HG02973 (cell line): Measurements from ENCODE around the gene ARHGEF7.
"Not testable (repeated sequence)": the region's sequence is repeated elsewhere in the genome, so short reads cannot be mapped to it uniquely, and the experiment has no call there.

Source experiments
- ATAC-seq: cut with Tn5 transposase; IDR thresholded peaks from one replicate; pipeline ENCODE4 v1.9.1; 2021; ENCODE audit warnings: moderate library complexity; ENCODE audit not compliant: unreplicated experiment

Gene ARHGEF7

DNA sequence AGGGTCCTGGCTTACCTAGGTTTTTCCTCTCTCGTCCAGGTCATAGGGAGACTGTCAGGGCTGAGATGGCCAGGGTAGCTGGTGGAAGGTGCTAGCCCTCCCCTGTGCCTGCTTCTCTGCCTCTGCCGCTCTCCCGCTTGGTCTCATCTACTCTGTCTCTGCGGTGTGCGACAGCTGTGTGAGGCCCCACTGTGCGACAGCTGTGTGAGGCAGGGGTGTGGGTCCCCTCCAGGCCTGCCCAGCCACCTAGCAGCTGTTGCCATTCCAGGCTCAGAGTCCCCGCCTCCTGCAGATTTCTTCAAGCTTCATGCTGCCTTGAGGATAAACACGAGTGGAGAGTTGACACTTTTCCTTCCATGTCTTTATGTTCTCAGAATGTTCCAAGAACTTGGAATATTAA is 53.0 kb downstream of the ARHGEF7 start:
- ATAC-seq, result no peak

DNA sequence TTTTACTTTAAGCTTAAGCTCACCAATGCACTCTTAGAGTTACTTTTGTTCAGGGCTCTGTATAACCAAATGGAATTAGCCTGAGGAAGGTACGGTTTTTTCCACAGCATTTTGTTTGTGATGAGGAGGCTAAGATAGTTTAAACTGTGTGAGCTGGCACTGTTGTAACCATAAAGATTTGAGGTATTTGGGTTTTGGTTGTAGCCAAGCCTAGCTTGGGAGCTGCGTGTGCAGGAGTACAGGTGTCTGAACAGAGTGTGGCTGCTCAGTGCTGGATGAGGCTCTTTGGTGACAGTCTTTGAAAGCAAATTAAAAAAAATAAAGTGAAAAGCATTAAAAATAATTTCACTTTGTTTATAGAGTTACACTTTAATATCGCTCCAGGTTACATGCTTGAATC is 56.0 kb downstream of the ARHGEF7 start:
- ATAC-seq, result no peak

DNA sequence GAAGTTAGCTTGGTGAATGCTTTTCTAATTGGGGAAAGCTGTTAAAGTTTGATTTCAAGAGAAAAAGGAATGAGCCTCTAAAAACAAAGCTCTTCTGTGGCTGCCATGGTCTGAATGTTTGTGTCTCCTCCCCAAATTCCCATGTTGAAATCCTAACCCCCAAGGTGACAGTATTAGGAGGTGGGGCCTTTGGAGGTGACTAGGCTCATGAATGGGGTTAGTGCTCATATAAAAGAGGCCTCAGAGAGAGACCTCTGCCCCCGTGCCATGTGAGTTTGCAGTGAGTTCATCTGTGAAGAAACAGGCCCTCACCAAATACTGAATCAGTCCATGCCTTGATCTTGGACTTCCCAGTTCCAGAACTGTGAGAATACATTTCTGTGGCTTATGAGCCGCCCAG is 56.5 kb downstream of the ARHGEF7 start:
- ATAC-seq, result no peak

DNA sequence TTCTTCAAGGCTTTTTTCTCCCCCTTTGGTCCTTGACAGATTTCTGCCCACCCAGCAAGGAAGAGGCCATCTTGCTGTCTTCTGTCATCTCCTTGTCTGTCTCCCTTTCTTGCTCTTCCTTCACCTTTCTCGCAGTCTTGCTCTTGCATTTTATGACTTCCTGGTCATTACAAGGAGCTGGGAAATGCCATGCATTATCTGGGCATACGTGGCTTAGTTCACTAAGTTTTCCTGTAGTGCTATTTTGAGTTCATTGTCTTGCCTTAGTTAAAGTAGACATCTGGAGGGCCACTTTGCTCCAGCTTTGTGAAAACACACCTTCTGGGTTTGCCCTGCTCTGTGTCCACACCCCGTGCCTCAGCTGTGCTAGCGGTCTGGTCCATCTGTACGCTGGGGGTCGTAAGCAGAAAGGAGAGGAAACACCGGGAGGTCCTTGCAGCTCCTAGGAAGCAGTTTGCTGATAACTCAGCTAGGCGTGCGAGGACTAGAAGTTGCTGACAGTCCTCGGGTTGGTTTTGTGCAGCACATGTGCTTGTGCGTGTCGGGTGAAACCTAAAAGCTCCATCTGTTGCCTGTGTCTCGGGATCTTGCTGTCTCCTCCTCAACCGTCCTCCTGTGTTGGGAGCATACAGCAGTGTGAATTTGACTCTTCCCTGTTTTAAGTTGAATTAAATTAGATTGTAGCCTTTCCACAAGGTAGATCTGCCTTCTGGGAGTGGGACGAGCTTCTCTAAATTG is 59.4 kb downstream of the ARHGEF7 start:
- no peak for ATAC-seq

DNA sequence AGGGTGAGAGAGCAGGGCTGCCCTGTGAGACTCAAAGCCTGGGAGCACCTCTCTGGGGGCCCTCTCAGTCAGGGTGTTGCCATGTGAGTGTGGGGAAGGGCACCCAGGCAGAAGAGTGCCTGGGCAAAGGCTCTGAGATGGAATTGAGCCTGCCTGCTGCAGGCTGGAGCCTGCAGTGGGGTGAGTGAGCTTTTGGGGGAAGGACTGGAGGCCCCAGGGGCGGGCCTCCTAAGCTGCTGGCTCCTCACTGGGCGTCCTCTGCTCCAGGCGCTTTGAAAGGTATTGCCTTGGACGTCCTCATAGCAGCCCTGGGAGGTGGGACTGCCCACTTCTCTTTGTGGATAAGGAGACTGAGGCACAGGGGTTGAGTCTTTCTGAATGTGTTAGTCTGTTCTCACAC is 60.3 kb downstream of the ARHGEF7 start:
- no peak for ATAC-seq

DNA sequence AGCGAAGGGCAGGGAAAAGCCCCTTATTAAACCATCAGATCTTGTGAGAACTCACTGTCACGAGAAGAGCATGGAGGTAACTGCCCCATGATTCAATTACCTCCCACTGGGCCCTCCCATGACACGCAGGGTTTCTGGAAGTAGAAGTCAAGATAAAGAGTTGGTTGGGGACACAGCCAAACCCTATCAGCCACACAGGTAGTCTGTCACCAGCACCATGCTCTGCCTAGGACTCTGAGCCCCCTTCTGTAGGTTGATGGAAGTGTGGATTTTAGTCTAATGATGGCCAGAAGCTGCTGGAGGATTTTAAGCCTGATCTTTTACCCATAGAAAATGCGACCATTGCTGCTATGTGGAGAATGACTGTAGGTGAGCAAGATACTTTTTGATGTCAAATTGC is 60.8 kb downstream of the ARHGEF7 start:
- ATAC-seq, result no peak

DNA sequence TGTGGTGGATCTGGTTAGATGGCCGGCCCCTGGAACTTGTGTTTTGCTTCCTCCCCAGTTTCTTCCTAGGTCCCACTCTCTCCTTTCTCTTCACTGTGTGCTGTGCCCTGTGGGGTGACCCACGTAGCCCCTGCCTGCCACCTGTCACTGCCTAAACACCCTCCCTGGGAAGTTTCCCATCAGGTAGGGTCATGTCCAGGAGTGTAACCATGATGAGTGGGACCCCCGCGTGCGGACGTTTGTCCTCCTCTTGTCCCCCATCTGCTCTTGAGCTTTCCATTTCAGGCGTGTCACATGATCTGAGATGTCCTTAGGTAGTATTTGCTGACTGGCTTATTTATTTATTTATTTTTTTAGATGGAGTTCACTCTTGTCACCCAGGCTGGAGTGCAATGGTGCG is 61.3 kb downstream of the ARHGEF7 start:
- ATAC-seq, result no peak

DNA sequence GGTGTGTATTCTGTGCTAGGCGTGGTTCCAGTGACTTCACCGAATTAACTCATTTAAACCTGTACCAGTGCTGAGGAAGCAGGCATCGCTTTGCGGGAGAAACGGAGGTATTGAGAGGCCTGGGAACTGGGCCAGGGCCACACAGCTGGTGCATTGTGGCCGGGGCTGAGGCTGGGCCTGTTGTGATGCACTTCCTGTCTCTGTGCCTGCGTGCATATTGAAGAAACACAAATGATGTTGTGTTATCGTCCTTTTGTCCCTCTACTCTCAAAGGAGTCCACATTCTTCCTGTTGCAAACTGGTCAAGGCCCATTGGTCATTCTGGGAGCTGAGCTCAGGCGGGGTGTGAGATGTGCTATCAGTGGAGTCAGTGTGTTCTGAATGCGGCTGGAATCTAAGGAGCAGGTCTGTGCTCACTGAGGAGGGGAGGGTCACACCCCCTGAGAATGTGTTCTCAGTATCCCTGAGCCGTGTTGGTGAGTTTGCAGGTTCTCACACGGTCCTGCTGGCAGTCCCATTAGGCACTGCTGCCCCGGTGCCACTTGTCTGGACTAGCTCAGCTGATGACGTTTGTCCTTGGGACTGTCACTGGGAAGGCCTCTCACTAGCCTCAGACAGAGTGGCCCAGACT is 62.1 kb downstream of the ARHGEF7 start:
- ATAC-seq, result peak; percentile 66

DNA sequence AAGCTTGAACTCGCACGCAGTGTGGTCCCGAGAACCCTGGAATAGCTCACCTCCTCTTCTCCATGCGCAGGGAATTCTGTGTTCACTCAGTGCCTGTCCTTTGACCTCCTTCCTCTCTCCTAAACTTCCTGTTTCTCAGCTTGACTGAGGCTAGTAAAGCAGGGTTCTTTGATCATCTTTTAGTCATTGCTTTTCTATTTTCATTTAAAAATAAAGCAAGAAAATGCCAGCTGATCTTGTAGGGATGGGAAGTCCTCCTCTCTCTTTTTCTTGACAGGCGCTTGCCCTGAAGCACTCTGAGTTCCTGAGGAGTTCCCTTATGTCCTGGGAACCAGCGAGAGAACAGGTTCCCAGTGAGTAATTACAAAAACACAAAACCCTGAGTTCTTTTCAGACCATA is 62.8 kb downstream of the ARHGEF7 start:
- ATAC-seq, result no peak

DNA sequence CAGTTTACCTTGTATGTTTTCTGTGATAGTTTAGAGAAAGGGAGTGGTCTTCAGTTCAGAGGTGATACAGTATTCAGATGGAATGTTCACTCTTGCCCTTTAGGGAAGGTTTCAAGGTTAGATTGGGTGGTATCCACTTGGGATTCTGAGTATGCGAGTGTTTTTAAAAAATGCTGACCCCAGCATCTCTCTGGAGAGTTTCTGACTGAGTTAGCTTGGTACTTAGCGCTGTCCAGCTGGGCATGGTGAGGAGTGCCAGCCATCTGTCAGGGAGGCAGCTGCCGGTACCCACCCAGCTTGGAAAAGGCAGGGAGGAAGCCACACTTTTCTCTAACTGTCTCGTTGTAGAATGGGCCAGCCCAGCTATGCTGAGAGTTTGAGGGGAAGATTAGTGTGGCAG is 63.3 kb downstream of the ARHGEF7 start:
- ATAC-seq, result no peak

DNA sequence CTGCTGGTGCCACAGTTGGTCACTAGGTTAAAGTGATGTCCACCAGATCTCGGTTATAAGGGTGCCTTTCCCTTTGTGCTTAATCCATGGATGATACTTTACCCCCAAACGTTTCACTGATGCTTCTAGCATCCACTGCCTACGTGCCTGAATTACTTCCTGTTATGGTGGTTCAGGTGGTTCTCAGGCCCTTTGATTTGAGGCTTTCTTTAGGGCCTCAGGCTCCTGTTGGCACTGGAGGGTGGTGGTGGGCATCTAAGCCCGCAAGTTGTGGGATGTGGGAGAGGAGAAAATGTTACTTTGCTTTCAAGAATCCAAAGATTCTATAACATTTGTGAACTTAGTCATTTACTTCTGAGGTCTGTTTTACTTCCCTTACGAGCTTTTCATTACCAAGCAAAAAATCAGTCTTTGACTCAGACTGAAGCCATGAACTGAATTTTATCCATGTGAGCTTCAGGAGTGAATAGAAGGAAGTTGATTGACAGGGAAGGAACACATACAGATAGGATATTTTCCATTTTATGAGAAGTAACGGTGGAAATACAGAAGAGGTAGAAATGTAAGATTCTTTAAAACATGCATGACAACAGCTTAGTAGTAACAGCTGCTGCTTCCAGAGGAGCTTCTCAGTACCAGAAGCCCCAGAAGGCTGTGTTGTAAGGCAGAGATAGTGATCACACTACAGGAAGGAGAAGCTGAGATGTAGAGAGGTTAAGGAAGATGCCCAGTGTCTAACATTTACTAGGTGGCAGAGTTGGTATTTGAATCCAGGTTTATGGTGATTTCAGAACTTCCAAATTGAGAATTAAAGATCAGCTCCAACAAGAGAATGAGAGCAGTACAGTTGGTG is 65.0 kb downstream of the ARHGEF7 start:
- ATAC-seq, result no peak

DNA sequence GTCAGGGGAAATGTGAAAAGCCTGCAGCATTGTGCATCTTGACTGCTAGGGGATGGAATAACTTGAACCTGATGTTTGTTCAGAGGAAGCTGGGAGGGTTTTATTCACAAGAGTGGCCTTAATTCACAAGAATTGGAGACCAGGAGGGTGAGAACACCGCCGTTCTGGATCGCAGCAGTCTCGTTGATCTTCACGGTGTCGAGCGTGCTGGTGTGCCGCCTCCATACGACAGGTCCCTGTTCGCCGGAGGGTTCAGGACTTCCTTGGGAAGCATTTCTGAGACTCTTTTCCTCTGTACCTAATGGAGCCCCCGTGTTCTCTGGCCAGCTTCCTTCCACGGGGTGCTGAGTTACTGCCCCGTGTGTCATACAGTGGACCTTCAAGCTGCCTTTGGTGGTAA is 66.9 kb downstream of the ARHGEF7 start:
- ATAC-seq, result no peak

DNA sequence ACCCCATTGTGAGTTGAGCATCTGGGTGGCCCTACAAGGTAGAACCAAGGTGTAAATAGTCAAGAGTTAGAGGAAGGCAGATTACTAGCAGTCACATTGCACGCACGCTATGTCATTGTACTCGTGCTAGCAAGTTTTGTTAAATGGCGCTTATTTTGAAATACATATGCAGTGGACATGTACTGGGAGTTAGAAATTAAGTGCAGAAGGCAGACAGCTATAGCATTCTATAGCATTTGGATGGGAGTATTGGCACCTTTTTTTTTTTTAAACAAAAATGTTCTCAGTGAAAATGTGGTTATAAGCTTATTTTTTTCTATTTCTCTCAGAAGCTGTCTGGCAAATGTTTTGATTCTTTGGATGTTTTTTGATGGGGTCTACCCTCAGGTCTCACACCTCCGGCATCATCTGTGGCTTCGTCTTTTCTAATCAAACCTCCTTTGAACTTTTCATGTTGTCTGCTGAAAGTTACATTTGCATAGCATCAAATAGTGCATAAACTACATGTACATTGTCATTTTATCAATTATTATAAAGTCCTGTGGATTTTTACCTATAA is 68.1 kb downstream of the ARHGEF7 start:
- ATAC-seq, result no peak

DNA sequence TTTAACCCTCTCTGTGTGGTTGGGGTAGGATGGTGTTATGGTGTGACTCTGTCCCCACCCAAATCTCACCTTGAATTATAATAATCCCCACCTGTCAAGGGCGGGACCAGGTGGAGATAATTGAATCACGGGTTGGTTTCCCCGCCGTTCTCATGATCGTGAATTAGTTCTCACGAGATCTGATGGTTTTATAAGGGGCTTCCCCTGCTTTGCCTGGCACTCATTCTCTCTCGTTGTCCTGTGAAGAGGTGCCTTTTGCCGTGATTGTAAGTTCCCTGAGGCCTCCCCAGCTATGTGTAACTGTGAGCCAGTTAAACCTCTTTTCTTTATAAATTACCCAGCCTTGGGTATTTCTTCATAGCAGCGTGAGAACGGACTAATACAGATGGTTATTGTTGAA is 68.8 kb downstream of the ARHGEF7 start:
- ATAC-seq, result no peak

DNA sequence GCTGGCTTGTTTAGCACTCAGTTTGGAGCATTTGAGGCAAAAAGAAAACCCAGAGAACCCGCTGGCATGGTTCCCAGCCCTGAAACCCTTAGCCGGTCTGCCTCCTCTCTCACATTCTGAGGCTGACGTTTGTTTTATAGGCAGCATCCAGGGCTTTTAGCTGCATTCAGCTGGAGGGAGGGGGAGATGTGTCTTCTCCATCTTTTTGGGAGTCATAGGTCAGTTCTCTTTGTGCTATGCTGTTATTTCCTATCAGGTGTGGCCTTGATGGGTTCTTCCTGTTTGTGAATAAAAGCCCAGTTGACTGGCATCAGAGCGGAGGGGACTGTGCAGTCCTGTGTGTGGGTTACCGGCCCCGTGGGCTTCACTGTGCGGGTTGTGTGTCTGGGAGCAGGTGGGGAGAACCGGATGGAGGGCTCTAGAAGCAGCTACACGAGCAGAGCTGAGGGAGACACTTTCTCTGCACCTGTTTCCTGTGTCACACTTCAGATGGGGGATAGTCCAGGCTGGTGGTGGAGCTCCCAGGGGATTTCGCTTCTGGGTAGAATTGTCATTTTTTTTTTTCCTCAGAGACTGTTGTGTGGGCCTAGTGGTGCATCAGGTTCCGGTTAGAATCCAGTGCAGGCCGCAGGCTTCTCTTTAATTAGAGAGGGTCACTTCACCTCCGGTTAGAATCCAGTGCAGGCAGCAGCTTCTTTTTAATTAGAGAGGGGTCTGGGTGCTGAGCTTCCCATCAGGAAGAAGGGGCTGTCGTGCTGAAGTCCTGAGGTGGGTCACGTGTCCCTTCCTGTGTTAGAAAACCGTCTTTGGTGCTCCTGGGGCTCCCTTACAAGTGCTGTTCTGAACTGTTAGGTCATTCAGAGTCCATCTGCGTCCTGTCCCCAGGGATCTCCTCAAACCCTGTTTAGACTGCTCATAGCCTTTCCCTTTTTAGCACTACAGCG is 69.6 kb downstream of the ARHGEF7 start:
- ATAC-seq, result peak; percentile 82

DNA sequence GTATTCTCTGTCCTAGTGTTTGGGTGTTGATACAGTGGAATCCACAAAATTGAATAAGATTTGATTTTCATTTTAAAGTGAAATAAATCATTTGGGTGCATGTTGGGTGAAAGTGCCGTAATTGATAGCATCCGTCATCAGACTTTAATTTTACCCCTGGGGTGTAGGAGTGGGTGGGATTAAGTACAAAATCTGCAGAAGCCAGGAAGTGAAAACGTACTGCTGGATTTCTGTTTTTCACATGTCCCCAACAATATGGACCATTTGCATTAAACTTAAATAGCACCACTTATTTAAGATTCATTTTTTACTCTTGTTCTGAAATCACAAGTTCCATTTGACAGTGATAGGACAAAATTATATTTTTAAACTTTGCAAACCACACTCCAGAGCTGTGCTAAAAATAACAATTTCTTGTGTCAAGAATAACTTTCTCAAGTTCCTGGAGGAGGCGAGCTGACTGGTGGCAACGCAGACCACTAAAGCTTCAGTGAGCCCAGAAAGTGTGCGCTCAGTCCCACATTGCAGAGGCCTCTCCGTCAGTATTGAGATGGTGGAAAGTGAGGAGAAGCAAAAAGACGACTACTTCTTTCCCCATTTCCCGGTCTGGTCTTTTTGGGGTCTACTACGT is 71.3 kb downstream of the ARHGEF7 start:
- no peak for ATAC-seq

DNA sequence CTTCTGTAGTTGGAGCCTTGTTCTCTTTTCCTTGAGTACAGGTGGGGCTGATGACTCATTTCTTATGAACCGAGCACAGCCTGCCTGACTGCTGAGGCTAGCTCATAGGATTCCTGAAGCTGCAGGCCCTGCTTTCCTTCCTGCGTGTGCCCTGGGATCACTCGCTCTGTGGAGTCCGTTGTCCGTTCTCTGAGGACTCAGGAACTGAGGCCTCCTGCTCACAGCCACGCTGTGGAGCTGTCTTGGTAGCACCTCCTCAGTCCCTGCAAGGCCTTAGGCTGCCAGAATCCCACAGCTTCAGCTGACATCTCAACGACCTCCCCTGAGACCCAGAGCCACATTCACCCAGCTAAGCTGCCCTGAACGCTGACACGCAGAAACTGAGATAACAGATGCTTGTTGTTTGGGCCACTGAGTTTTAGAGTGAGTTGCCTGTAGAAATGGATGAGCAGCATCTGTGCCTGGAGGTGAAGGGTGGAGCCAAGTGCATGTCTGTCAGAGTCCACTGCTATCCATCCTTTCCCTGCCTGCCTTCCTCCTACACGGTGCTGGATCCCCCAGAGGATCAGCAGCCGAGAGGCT is 72.9 kb downstream of the ARHGEF7 start:
- ATAC-seq, result no peak

DNA sequence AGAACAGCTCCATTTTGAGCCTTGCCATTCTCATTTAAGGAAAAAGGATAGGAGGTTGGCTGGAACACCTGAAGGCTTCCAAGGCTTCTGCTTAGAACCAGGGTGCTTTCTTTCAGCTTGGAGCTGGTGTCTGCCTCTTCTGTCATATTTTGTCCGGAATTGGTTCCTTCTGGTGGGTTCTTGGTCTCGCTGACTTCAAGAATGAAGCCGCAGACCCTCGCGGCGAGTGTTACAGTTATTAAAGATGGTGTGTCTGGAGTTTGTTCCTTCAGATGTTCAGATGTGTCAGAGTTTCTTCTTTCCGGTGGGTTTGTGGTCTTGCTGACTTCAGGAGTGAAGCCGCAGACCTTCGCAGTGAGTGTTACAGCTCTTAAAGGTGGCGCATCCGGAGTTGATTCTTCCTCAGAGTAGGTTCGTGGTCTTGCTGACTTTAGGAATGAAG is 74.0 kb downstream of the ARHGEF7 start:
- not testable (repeated sequence) for ATAC-seq

DNA sequence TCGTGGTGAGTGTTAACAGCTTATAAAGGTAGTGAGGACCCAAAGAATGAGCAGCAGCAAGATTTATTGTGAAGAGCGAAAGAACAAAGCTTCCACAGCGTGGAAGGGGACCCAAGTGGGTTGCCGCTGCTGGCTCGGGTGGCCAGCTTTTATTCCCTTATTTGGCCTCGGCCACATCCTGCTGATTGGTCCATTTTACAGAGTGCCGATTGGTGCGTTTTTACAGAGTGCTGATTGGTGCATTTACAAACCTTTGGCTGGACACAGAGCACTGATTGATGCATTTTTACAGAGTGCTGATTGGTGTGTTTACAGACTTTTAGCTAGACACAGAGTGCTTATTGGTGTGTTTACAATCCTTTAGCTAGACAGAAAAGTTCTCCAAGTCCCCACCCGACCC is 74.4 kb downstream of the ARHGEF7 start:
- not testable (repeated sequence) for ATAC-seq

DNA sequence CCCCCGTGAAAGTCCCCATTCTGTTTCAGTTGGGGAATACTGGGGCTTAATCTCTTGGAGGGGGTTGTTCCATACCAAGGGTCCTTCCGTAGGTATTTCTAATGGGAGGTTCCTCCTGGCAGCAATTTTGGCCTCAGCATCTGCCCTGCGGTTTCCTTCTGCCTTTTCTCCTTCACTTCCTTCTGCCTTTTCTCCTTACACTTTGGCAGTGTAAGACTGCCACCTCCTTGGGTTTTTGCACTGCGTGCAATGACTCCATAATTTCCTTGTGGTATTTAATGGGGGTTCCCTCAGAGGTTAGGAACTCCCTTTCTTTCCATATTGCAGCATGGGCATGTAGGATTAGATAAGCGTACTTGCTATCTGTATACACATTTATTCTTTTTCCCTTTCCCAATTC is 78.1 kb downstream of the ARHGEF7 start:
- not testable (repeated sequence) for ATAC-seq
